HT1080 (cell line): ENCODE measurements around the gene GNAQ. TPM values are rescaled to one million over a fixed set of nuclear protein-coding genes. Genes with fewer than 3 reads are reported as not detected.
"Not testable (repeated sequence)": the region's sequence is repeated elsewhere in the genome, so short reads cannot be mapped to it uniquely, and the experiment has no call there.

ENCODE experiments used
- DNase-seq: peaks from one replicate; pipeline ENCODE4 v3.0.0-alpha.2; 2015; ENCODE audit warnings: low read depth
- polyA plus RNA-seq, 2 experiments: library from polyadenylated mRNA; depleted of rRNA; stranded (reverse); fragments of >200 nt; gene quantifications; 2 replicates each; pipeline ENCODE4 v1.2.3, GENCODE V29; 2015
- total RNA-seq: library from RNA; depleted of rRNA; stranded (reverse); fragments of >200 nt; shearing (Covaris generic); gene quantifications from 2 replicates; pipeline ENCODE4 v1.2.3, GENCODE V29; 2014; rRNA removed

GNAQ gene
- total RNA-seq = 12.0 and 14.6 TPM in 2 replicates
- 18.7 and 26.2 TPM in 2 replicates for polyA plus RNA-seq (2015; cell fraction: cytosol; rRNA removed)
- polyA plus RNA-seq (2015; cell fraction: nucleus; rRNA removed) = 29.2 and 31.2 TPM in 2 replicates

DNA sequence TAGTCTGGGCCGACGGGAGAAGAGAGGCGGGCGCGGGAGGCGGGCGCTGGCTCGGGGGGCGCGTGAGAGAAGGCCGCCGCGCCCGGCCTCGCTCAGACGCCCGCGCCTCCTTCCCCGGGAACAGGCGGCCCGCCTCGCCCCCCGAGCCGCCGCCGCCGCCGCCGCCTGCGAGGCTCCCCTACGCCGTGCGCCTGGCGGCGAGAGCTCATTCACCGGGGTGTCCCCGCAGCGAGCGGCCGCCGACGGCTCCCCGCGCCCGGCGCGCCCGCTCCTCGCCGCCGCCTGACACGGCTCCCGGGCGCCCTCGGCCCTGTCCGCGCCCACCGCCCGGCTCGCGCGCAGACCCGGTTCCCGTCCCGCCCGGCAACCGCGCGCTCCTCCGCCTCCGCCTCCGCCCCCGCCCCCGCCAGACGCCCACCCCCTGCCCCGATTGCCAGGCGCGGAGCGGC is at the start of gene GNAQ:
GNAQ (minus strand) TSS at position 368 of the 449 bp plus-strand sequence. CDS start 576 bp downstream, outside the sequence.
- no peak for DNase-seq

DNA sequence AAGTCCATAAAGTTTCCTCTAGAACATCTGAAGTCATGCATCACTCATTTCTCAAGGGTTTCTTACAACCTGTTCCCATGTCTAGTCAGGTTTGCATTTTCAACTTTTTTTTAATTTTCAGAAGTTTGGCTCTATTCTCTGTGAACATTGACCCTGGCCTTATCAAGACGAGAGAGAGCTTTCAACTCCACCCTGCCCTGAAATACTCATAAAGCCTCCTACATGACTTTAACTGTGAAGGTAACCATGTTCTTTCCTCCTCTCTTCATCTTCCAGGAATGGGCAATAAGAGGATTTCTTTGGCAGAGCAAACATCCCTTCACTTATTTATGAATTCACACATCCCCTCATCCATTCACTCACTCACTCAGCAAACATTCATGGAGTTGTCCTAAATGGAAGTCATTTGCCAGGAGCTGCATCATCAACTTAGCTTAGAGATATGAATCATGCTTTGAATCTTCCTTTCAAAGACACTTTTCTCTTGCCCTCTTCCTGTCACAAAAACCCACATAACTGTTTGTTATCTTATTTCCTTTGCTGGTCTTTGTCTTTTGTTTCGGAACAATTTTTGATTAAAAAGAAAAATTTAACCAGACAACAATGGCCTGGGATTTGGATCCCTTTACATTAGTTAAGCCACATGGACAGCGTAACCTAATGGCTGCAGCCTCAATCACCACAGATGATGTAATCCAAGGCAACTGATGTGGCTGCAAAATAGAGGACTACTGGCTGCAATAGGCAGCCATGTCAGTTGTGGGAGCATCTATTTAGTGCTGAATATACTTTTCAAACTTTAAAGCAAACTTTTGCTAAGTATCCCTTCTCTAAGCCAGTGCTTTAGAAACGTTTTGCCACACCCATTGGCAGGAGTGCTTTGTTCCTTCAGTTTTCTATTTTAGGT is 43.0 kb upstream of the GNAQ start:
- peak; percentile 55 for DNase-seq

DNA sequence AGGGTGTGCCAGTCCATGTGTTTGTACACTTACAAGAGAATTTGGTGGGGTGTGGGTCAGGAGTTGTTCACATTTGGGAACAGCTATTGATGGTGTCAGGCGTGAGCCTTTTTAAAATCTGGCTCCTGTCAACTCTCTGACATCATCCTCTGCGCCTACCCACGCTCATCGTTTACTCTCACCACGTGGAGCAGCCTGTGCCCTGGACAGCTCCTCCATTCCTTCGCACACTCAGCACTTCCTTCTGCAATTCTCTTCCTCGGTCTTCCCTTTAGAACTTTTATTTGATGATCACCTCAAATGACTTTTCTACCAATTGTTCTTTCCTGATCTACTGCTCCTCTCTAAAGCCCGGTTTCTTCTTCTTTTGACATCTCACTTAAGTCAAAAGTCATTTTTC is 42.1 kb upstream of the GNAQ start:
- DNase-seq = no peak

DNA sequence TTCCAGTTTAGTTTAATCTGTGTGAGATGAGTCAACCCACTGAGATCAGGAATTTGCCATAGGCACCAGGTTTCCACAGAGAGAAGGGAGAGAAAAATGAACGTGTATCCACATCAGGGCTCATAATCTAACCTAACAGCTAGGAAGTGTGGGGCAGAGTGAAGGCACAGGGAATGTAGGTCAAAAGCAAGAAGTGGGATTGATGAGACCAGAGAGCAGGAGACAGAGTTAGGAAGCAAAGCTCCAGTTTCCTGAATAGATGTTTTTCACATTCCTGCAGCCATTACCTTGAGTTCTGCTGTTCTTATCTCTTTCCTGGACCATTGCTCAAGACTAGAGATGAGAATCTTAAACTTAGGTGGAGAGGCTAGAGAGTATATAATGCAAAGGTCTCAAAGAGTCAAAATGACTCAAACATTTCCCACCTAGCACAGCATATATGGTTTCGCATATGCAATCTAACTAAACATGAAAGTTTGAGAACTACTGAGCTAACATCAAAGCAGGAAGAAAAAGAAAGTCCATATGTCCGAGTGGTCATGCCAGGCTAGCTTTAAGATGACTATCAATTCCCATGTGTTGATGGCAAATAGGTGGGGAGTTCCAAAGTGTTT is 41.1 kb upstream of the GNAQ start:
- no peak for DNase-seq

DNA sequence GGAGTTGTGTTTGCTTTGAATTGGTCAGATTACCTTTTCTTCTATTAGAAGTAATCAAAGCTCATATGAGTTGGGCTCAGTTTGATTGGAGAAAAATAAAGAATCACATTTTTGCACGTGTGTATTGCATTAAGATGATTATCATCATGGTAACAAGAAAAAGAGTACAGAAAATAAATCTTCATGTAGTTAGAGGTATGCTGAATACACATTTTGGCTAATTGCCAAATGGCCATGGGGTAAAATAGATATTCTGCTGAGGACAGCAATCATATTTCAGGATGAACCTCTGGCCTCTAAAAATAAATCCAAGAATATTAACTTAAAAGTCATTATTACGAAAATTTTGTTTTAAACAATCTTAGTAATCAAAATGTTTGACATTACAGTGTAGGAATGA is 38.9 kb upstream of the GNAQ start:
- DNase-seq = no peak

DNA sequence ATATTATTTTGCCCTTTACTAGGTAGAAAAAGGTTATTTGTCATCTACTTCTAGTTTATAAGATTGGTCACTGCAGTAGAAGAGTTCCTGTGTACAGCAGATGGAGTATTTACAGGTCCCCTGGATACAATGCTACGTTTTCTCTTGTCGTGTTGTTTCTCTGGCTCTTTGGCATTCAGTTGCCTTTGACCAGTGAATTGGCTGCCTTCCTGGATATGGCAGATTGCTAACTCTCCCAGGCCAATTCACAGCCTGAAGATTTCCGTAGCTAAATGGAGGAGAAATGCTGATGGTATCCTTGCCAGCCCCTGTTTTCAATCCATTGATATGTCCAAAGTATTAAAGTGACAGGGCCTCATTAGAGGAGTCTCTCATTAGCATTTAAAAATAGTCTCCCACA is 32.5 kb upstream of the GNAQ start:
- no peak for DNase-seq

DNA sequence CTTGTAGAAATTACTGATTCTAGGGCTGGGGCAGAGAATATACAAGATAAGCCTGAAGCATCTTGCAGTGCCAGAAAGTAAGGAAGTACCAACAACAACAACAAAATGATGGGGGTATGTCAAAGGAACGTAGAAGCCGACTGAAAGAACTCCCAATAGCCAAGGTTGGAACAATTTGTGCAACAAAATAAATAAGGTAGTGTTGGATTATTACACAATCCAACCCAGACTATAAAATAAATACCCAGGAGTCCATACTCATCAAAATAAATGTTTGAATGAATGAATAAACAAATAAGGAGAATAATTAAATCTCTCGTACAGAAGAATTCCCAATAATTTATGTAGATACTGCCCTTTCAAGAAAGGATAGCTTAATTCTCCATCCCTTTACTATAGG is 31.1 kb upstream of the GNAQ start:
- no peak for DNase-seq

DNA sequence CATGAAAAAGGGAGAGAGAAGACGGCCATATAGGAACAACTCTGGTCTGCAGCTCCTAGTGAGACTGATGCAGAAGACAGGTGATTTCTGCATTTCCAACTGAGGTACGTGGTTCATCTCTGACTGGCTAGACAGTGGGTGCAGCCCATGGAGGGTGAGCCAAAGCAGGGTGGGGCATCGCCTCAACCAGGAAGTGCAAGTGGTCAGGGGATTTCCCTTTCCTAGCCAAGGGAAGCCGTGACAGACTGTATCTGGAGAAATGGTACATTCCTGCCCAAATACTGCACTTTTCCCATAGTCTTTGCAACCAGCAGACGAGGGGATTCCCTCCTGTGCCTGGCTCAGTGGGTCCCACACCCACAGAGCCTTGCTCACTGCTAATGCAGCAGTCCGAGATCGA is 22.6 kb upstream of the GNAQ start:
- not testable (repeated sequence) for DNase-seq

DNA sequence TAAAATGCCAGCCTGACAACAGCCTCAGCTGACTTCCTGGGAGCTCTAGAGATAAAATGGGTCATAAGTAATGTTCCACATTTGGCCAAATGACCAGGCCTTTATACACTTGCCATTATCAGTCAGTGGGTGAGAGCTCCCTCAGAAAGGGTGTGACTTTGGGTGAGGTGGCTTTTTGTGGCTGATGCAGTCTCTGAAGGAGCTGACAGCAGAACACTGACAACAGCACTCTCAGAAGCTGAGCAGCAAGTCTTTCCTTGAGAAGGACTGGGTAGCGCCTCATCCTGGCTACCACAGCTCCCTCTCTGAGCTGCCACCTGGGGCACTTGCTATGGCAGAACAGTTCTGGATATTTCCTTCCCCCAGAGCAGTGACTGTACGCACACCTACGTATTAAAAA is 22.0 kb upstream of the GNAQ start:
- no peak for DNase-seq

DNA sequence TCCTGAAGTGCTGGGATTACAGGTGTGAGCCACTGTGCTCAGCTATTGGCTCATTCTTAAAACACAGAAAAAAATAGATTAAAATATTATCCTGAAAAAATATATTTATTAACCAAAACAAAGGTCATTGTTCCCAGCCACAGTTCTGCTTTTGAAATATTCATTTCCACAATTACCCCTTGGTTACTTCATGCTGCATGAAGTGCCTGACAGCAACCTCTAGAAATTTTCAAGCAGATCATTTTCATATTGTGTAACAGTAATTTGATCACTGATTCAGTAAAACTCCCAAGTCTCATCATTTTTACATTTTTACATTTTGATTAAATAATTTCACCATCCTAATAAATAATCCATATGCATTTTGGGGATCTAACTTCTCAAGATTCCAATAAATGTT is 18.8 kb upstream of the GNAQ start:
- DNase-seq = no peak

DNA sequence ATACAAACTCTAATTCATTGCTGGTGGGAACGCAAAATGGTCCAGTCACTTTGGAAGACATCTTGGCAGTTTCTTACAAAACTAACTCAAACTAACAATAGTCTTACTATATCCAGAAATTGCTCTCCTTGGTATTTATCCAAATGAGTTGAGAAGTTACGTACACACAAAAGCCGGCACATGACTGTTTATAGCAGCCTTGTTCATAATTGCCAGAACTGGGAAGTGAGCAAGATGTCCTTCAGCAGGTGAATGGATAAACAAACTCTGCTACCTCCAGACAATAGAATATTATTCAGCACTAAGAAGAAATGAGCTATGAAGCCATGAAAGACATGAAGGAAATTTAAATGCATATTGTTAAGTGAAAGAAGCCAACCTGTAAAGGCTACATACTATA is 17.9 kb upstream of the GNAQ start:
- no peak for DNase-seq

DNA sequence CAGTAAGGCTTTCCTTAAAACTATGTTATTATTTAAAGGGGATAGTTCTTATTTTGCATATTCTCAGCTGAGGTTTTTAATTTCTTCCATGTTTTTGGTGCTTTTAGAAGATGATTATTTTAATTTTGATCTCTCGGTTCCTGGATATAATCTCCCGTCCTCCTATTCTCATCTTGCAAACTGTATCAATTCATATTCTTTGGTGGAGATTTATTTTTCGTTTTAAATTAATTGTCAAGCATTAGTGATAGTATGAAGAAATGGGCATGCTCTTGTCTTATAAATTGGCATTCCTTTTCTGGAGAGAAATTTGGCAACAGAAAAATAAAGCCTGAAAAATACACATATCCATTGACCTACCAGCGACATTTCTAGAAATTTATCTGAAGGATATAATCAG is 15.5 kb upstream of the GNAQ start:
- no peak for DNase-seq

DNA sequence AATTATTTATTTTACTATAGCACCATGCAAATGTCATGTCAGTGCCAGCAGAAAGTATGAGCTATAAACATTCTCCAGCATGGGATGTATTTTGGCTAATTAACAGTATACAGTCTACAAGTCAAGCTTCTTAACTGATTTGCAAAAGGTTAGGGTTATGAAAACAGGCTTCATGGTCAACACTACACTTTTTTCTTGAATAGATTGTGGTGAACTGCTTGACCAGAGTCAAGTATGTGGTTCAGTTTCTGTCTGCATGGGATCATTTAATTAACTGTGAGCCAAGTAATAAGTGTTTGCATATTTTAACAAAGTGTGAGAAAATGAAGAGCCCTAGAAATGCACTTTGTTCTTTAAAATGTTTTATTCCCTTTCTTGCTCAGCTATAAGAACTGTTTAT is 14.5 kb upstream of the GNAQ start:
- DNase-seq = no peak

DNA sequence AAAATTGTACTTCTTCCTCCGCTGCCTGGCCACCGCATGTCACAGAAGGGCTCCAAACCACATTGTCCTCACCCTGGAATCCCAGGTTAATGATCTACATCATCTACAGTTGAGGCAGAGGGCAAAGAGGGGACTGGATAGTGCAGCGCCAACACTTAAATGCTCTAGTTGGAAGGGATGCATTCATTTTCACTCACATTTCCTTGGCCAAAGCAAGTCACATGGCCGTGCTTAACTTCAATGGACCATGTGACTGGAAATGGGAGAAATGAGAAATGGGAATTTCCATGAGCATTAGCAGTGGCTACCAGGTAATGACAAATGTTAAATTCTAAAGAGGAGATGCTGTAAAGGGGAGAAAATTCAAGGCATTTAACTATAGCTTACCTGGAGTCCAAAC is 13.3 kb upstream of the GNAQ start:
- DNase-seq = no peak

DNA sequence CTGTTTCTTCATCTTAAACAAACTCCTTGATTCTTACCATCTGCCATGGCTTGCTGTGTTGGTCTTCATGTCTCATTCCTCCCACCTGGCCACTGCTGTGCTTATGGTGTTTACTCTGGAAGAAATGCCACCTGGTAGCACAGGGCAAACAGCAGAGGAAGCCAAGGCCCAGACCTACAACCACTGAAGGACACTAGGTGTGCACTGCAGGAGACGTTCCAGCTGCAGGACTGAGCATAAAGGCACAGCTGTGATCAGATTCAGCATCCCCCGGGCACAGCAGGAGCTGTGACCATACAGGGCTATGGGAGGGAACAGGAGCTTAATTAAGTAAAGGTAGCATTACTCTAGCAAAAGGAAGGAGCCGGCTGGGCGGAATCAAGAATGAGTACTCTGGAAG is 12.6 kb upstream of the GNAQ start:
- DNase-seq = no peak

DNA sequence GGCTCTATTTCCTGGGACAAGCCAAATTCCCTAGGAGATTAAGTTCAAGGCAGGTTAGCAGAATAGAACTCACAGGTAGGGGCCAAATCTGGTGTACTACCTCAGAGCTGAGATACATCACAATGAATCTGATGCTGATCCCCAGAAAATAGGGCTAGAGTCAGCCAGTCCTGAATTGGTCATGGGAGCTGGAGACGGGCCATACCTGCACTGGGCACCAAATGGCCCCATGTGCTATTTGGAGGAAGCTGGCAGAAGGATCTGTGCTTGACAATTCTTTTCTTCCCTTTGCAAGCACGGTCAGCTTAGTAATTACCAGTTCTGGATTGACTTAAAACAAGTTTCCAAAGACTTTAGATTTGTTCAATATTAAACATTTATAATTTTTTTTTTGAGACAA is 10.4 kb upstream of the GNAQ start:
- no peak for DNase-seq

DNA sequence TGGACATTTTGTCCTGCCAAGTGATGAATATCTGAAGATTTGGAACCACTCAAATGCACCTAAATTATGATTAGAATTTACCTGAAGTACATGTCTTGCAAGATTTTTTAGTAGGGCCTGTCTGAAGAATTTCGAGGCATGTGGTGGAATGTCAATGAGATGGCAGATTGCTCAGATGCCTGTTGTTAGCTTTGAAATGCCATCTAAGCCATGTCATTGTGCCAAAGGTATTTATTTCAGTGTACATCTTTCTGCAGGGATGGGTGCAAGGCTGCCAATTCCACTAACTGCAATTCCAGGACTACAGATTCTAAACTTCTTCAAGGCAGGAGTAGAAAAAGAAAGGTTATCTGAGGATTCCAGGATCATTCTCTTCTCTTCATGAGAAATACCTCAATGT is 9.1 kb upstream of the GNAQ start:
- DNase-seq = no peak

DNA sequence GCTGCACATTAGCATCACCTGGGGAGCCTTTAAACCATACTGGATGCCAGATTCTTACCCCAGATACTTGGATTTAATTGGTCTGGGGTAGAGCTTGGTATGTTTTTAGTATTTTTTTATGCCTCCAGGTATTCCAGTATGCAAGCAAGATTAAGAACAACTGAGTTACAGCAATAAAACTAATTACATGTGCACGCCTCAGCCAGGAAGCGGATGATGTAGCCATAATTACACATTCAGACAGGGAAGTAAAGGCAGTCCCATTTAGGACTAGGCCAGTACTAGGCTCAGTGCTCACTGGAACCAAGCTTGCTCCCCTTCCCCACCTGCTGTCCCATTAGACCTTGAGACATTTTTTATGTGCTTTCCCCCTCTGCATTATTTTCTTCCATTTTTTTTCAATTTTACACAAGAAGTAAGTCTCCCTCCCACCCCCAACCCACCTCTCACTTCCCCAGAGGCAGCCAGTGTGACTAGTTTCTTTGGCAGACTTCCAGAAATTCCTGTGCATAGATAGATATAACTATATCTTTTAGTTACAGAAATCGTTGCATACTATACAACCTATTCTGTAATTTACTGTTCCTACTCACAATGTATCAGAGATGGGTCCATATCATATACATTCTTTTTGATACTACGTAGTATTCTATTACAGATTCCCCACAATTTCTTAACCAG is 7.1 kb upstream of the GNAQ start:
- DNase-seq = no peak

DNA sequence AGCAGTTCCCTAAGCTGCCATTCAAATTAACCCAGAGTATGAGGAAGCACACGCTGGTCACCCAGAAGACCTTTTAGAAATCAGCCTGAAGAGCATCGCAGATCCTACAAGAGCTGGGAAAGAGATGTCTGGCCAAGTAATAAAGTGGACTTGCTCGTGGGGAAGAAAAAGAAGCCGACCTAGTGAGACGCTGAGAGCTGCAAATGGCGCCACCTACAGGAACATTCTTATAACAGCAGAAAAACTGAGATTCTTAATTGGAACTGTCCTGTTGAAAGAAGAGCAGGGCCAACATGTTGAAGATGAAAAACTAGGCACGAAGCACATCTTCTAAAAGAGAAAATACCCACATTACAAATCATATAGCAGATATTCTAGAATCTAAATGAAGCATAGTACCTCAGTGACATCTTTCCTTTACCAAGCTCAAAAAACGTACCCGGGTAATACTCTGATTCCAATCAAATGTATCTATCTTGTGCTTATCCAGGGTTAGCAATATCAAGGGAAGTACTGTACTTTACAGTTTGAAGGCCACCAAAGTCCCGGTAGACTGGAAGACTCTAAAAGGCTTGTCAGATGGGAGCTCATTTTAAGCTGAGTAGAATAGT is 3.9 kb upstream of the GNAQ start:
- DNase-seq = peak; percentile 69

DNA sequence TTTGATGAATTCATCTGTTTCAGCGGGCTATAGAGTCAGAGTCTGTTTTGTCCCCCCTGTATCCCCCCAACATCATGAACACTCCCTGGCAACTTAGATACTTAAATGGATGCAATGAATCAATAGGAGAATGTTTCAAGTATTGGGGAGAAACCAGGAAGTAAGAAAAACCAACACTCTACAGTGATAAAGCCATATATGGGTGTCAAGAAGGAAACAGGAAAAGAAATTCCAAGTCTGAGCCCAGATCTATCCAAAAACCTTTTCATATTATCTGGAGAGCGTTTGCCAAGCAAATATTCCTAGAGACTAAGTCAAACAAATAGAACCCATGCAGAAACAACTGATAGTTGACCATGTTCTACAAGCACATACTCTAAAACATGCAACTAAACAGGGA is 2.3 kb upstream of the GNAQ start:
- no peak for DNase-seq

DNA sequence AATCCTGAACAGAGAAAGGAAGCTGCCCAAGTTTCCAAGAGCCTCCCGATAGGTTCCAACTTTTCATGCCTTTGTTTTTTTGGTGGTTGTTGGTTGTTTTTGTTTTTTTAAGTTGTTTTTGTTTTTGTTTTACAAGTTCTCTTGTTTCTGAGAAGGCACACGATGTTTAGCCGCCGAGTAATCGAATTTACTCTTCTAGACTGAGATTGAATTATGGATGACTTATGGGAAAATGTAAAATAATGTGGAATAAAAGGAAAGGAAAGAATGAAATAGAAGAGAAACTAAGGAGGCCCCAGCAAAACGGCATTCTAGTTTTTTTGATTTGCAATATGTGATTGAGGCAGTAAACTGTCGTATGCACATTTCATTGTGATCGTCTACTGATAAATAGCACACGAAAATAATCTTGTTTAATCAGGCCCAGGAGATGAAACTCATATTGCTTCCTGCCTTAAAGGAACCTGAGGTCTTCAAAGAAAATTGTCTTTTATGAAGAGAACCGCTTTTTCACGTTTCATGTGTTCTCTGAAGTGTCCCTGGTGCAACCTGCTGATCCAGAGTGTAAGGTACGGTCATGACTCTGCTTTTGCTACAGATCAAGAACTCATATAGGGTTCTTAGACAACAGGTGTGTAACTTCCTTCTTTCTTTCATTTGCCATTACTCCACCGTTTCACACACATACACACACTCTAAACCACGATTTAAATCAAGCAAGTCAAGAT is 1.3 kb upstream of the GNAQ start:
- no peak for DNase-seq
